T-helper 2 cell treated with Interferon-gamma antibody and Interleukin-4, amounts not matched to agents 100 ng/mL and 5 ng/mL, for 36 hours (primary cell): Measurements from ENCODE around the gene MCRIP1. TPM values are rescaled to one million over a fixed set of nuclear protein-coding genes. Genes with fewer than 3 reads are reported as not detected.

ENCODE experiments used
- intact Hi-C: fragments of 100-400 bp; cut with micrococcal nuclease; formaldehyde crosslinking; loops from one replicate; pipeline ENCODE4 v1.15.1; 2023
- total RNA-seq: library from RNA; stranded (reverse); gene quantifications from 2 replicates; pipeline ENCODE4 v1.2.3, GENCODE V29; 2022

Gene MCRIP1
- total RNA-seq, 1 donor from 2014 or later: 36.5 TPM

- intact Hi-C loops: no loop called here
Measured at GRCh38 chr17:81822996-81823819, 9.9 kb downstream of the MCRIP1 start.

GRCh38 chr17:81822312-81822637 lies 10.8 kb downstream of the MCRIP1 start:
- intact Hi-C loops: no loop called here

GRCh38 chr17:81821603-81822311 lies 11.3 kb downstream of the MCRIP1 start:
- intact Hi-C loops: no loop called here

DNA sequence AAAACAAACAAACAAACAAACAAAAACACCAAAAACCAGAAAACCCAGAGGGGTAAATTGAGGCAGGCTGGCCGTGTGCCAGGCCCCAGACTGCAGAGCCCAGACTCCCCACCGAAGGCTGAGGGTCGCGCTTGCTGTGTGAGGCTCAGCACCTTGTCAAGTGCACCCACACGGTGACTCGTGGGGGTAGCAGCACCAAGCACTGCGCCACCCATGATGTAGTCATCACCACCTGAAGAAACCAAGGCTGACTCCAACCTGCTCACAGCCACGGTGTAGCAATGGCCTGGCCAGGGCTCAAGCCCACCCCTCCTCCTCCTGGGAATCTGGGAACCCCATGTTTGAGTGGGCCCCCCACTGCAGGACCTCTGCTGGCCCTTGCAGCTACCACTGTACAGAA lies 11.9 kb downstream of the MCRIP1 start:
- intact Hi-C loops: no loop called here

DNA sequence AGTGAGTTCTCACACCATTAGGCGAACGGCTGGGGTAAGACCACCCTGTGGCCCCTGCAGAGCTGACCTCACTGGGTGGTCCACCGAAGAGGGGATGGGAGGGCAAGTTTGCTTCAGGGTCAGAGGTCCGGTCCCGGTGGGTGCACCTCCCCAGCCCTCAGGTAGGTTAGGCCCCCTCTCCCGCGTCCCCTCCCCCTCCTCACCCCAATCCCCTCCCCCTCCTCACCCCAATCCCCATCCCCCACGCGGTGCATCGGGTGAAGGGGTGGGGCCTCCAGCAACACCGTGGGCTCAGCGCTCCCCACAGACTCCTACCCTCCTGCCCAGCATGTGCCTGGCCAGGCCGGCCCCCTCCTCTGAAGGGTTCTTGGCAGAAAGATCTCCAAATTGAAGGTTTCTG lies 13.4 kb downstream of the MCRIP1 start:
- intact Hi-C loops: no loop called here

- intact Hi-C loops: no loop called here
Measured at GRCh38 chr17:81817758-81818147, 15.3 kb downstream of the MCRIP1 start.

GRCh38 chr17:81815646-81815986 lies 17.5 kb downstream of the MCRIP1 start:
- intact Hi-C loops: no loop called here

DNA sequence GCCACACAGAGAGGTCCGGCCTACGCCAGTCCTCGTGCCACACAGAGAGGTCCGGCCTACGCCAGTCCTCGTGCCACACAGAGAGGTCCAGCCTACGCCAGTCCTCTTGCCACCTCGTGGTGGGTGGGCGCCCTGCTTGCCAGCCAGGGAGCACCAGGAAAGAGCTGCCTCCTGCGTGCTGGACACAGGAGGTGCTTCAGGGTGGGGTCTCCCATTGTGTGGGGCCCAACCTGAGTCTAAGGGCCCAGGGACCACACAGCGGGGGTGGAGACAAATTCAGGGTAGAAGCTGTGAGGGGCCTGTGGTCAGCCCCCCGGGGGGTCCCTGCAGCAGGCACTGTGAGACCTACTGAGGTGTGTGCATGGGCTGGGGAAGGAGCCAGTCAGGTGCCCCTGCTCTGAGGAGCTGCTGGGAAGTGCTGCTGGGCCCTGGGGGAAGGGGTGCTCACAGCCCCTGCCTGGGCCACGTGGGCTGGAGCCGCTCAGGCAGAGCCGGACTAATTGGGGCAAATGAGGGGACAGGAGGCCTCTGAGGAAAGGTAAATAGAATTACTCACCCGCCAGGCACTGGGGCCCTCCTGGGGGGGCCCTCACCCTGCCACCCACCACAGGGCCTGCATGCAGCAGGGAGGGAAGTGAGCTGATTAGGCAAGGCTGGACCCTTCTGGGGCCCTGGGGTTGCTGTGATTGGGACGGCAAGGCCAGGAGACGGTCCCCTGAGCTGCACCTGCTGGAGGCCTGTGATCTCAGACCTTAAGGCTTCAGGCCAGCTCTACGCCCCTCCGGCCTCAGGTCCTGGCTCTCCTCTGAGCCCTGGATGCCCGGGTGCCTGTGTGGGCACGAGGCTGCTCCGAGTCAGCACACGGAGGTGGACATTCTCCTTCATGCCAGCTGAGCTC lies 18.1 kb downstream of the MCRIP1 start:
- intact Hi-C loops: no loop called here

- intact Hi-C loops: no loop called here
Measured at GRCh38 chr17:81813861-81814683, 19.0 kb downstream of the MCRIP1 start.

- intact Hi-C loops: no loop called here
Measured at GRCh38 chr17:81813371-81813684, 19.8 kb downstream of the MCRIP1 start.

DNA sequence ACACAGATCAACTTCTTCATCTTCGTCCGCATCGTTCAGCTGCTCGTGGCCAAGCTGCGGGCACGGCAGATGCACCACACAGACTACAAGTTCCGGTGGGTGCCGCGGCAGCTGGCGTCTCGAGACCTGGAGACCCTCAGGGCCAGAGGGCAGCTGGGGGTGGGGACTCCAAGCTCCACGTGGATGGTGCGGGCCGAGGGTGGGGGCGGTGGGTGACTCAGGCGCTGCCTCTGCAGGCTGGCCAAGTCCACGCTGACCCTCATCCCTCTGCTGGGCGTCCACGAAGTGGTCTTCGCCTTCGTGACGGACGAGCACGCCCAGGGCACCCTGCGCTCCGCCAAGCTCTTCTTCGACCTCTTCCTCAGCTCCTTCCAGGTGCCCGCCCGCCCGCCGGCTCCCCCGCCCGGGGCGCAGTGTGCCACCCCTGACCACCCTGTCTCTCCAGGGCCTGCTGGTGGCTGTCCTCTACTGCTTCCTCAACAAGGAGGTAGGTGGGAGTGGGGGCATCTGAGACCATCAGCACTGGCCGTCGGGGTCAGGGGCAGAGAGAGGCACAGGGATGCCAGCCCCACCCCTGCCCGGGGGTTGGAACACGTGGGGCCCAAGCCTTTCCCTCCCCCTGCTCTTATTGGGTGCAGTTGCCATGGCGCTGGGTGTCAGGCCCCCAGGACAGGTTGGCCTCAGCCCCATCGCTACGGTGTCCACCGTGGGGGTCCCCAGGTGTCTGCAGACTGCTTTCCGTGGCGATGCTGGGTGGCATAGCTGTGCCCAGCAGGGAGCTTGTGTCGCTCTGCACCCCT lies 20.3 kb downstream of the MCRIP1 start:
- intact Hi-C loops: no loop called here

DNA sequence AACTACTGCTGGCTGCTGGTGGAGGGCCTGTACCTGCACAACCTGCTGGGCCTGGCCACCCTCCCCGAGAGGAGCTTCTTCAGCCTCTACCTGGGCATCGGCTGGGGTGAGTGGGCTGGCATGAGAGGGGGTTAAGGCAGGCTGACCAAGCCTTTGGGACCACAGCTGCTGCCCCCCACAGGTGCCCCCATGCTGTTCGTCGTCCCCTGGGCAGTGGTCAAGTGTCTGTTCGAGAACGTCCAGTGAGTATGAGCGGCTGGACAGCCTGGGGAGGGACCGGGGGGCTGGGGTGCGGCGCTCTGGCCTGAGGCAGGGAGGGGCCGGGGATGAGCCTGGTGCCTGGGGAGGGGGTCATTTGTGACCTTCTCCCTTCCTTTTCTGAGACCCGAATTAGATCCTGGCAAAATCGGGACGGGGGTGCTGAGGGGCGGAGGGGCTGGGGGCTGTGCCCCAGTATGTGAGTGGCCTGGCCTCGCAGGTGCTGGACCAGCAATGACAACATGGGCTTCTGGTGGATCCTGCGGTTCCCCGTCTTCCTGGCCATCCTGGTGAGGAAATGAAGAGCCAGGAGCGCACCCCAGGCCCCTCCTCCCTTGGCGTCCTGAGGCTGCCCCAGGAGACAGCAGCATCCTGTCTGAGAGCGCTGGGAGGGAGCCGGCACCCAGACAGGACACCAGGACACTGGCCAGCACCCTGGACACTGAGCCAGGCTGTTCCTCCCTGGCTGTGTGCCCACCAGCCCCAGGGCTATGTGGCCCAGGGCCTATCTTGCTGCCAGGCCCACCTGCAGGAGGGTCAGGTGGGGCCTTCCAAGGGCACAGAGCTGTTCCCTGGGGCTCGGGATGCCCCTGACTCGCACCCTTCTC lies 21.2 kb downstream of the MCRIP1 start:
- intact Hi-C loops: no loop called here

DNA sequence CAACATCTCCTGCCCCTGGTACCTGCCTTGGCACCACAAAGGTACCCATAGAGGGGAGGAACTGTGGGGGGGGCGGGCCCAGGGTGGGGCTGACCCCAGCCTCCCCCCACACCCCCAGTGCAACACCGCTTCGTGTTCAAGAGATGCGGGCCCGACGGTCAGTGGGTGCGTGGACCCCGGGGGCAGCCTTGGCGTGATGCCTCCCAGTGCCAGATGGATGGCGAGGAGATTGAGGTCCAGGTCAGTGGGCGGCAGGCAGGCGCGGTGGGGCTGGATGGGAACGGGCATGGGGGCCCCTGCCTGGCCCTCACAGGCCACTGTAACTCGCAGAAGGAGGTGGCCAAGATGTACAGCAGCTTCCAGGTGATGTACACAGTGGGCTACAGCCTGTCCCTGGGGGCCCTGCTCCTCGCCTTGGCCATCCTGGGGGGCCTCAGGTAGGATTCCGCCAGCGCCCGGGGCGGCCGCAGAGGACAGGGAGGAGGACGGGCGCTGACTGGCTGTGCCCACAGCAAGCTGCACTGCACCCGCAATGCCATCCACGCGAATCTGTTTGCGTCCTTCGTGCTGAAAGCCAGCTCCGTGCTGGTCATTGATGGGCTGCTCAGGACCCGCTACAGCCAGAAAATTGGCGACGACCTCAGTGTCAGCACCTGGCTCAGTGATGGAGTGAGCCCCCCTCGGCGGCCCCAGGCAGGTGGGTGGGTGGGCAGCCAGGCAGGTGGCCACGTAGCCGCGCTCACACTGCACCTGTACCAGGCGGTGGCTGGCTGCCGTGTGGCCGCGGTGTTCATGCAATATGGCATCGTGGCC lies 22.0 kb downstream of the MCRIP1 start:
- intact Hi-C loops: no loop called here

DNA sequence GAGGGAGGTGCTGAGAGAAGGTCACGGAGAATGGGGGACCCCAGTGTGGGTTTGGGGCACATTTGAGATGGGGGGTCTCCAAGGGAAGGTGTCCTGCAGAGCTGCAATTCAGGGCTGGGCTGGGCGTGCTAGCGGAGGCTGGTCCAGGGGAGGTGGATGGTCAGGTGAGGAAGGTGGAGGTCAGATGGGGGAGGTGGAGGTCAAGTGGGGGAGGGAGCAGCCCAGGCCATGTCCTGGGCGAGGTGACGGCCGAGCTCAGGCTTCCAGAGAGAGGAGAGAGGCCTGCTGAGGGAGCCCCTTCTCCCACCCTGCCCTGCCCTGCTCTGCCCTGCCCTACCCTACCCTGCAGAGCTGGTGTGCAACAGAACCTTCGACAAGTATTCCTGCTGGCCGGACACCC lies 22.6 kb downstream of the MCRIP1 start:
- intact Hi-C loops: no loop called here

DNA sequence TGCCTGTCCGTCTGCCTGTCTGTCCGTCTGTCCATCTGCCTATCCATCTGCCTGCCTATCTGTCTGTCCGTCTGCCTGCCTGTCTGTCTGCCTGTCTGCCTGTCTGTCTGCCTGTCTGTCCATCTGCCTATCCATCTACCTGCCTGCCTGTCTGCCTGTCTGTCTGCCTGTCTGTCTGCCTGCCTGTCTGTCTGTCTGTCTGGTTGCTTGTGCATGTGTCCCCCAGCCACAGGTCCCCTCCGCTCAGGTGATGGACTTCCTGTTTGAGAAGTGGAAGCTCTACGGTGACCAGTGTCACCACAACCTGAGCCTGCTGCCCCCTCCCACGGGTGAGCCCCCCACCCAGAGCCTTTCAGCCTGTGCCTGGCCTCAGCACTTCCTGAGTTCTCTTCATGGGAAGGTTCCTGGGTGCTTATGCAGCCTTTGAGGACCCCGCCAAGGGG lies 23.5 kb downstream of the MCRIP1 start:
- intact Hi-C loops: no loop called here

DNA sequence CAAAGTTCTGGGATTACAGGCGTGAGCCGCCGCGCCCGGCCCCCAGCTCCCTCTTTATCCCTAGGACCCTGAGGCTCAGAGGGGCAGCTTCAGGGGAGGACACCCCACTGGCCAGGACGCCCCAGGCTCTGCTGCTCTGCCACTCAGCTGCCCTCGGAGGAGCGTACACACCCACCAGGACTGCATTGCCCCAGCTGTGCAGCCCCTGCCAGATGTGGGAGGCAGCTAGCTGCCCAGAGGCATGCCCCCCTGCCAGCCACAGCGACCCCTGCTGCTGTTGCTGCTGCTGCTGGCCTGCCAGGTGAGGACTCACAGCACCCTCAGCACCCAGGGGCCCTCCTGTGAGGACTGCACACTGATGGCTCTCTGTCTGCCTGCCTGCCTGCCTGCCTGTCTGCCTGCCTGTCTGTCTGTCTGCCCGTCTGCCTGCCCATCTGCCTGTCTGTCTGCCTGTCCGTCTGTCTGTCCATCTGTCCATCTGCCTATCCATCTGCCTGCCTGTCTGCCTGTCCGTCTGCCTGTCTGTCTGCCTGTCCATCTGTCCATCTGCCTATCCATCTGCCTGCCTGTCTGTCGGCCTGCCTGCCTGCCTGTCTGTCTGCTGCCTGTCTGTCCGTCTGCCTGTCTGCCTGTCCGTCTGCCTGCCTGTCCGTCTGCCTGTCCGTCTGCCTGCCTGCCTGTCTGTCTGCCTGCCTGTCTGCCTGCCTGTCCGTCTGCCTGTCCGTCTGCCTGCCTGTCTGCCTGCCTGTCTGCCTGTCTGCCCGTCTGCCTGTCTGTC lies 24.1 kb downstream of the MCRIP1 start:
- intact Hi-C loops: no loop called here

DNA sequence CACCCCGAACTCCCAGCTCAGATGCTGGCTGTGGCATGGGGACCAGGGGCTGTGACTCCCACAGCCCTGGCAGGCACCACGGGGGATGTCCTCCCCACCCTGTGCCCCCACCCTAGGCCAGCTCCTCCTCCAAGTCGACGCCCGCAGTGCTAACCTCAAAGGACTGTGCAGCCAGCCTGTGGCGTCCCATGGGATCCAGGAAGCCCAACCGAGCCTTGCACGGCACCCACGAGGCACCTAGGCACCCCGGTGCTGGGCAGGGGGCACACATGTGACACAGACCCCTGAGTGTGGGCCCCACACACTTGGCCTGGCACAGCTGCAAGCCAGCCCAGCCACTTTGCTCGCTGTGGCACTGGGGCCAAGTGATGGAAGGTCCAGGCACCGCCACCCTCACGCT lies 25.3 kb downstream of the MCRIP1 start:
- intact Hi-C loops: no loop called here

DNA sequence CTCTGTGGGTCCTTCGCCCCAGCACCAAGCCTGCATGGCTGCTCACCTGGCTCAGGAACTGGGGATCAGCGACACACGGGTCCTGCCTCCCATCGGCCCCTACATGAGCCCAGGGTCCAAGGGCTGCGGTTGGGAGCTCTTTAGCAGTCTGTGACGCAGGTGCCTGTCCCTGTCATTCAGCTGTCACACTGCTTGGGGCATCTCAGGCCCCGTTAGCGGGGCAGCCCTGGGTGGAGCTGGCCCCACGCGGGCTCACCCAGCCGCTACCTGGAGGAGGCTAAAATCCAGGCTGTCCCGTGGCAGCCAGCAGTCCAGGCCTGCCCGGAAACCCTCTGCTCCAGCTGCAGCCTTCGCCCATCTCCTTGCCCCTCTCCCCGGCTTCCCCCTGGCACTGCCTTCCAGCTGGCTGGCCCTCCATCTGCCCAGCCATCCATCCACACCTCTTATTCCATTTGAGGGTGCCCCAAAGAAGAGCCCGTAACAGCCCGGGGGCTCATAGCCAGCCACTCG lies 25.8 kb downstream of the MCRIP1 start:
- intact Hi-C loops: no loop called here
